ENCODE data around the gene RAMP1.

The RAMP1 gene

DNA sequence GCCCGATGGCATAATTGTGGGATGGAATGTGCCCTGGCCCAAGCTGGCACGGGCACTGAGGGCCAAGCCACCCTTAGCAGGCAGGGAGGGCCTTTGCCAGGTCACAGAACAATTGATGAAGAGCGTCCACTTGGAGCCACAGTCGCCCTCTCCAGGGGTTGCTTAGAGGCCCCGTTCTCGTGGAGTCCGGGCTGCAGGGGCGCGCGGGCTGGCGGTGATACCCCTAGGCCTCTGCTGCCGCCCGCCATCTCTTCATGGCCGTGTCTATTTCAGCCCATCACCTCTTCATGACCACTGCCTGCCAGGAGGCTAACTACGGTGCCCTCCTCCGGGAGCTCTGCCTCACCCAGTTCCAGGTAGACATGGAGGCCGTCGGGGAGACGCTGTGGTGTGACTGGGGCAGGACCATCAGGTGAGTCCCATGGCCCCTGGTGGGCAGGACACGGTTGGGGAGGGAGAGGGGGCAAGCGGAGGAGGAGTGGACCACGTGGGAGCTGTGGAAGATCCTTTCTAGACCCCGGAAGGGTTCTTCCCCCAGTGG is 17.6 kb downstream of the RAMP1 start:
- no peak for DNase-seq

DNA sequence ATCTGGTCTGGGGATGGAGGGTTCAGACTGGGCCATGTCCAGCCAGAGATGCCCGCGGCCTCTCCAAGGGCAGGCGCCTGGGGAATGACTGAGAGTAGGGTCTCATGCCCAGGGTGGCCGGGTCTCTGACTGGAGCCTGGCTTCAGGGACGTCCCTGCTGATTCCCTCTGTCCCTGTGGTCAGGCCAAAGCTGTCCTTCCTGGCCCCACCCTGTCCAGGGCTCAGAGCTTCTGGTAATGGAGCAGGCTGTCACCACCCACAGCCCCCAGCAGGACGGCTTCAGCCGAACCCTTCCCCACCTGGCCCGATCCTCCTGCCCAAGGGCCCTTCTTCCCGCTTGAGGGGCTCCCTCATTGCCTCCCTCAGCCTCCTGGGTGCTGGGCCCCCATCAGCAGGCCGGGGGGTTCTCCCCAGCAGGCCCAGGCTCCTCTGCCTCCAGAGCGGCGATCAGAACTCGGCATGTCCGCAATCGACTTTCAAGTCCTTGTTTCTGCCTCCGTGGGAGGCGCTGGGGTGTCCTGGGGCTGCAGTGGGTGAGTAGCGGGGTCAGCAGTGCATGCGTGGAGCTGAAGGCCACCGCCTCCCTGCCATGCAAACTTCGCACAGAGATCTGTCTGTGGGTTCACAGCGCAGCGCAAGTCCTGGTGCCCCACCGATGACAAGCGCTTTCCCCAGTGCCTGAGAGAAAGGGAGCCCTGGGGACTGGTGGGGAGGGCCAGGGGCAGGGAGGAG is 18.3 kb downstream of the RAMP1 start:
- DNase-seq, result no peak

DNA sequence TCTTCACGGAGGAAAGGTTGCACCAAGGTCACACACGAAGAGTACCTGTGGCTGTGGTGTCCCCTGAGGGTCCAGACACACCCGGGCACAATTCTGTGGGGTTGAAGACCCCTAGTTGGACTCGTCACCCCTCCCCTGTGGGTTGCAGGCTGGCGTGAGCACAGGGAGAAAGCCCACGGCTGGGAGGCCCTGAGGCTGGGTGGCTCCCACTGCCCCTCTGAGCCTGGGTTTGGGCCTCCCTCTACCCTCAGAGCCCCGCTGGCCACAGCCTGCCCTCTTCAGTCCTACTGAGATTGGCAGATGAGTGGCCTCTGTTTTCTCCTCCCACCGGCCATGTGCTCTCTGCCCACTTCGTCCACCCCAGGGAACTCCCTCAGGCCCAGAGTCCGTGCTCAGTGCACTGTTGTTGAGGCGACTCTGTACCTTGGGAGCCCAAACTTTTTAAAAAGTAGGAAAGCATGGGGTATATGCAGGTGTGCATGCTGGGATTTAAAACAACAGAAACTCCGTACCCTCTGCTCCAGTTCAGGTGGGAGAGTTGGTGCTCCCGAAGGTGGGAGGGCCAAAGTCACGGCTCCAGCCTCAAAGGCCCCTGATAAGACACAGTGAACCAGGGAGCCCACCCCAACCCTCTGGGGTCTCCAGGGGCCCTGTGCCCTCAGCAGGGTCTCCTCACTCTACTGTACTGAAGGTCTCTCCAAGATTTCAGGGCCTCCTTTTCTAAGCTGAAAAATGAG is 19.1 kb downstream of the RAMP1 start:
- no peak for DNase-seq

DNA sequence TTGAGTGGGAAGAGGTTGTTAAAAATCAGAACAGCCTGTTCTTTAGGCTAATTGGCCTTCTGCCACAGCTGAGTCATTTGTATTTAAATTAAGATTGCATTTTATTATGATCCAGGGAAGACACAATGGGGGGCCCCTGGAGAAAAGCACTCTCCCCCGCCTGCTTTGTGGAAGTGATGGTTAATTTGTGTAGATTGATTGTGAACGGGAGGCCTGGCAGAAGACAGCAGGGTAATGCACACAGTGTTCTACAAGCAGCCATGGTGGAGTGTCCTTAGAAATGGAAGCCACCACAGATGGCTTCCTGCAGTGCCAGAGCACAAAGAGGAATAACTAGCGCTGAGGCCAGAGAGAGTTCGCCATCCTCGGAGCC is 19.6 kb downstream of the RAMP1 start:
- peak; percentile 64 for DNase-seq

DNA sequence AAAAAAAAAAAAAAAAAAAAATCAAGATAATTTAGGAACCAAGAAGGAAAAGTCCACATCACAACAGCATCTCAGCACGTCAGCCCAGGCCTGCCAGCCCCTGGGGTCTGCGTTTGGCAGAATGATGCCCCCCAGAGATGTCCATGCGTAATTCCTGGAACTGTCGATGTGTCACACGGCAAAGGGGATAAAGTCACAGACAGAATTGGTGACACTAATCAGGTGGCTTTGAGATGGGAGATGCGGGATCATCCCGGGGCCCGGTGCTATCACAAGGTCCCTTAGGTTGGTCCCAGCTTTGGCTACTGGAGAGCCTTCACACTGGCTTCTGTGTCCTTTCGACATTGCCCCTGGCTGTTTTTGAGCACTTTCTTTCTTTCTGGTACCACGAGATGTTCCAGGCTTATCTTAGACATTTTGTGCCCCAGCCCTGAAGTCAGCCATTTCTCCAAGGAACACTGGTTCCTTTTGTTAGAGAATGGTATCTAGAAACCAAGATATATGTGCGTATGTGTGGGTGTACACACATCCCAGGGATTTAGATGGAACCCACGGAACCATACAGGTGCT is 20.7 kb downstream of the RAMP1 start:
- DNase-seq, result no peak

DNA sequence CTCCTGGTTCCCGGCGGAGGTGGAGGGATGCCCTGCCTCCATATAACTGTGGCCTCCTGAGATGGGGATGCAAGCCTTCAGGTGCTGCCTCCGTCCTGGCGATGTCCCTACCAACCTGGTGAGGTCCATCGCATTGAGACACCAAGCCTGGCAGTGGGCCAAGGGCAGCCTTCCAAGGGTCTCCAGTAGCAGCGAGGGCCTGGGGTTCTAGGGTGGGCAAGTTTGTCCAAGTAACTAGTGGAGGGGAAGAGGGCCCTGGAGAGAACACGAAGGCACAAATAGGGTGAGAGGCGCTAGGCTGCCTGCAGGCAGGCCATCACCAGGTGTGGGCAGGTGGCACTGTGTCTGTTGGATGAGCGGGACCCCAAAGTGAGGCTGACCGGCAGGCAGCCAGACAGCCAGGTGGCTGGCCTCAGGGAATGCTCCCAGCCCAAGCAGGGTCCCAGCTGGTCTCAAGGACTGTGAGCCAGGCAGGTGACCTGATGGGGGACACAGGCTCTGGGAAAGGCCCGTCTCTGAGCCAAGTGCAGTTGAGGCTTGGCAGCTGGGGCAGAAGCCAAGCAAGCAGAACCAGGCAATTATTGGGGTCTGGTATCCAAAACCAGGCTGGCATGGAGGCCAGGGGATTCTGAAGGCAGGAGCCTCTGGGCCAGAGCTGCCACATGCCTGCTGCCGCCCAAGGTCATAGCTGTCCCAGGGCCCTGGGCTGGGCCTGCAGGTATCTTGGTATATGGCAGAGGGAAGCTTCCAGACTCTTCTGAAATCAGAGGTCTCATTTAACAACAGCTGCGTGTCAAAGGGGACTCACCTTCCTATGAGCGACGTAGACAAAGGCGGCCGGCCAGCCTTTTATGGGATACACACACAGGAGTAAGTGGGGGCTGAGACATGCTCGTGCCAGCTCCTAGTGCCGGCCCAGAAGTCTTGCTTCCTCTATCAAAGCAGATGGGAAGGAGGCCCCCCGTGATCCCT is 23.4 kb downstream of the RAMP1 start:
- no peak for DNase-seq

DNA sequence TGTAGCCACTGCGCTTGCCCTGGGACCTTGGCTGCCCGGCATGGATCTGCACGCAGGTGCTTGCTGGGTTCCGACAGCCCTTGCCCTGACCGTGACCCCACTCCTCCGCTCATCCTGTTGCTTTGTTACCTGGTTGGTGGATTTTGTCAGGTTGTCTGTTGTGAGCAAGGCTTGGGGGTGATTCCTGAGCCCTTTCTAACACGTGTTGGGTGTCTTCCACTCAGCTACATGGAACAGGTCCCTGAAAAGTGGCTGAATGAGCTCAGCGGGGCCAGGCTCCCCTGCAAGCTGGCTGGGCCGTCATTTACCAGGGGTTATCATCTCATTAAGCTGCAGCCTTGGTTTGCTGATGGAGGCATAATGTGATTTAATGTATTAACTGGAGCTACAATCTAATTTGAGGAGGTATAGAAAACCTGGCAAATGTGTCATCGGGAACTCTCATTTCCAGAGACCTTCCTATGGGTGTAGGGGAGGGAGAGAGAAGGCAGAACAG is 24.6 kb downstream of the RAMP1 start:
- no peak for DNase-seq

DNA sequence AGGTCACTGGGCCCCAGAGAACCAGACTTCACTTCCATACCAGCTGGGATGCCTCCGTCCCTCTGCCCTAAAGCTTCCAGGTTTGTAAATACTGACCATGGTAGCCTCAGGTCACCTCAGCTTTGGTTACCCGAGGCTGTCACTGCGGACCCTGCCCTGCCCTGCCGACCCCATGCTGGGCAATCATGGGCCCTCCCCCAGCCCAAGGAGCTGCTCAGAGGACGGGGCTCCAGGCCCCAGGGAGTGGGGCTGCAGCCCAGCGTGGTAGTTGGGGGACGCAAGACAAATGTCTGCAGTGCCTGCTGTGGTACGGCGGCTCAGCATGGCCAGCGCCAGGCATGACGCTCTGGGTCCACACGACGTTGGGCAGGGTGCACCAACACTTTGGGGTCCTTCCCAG is 25.3 kb downstream of the RAMP1 start:
- DNase-seq, result no peak

DNA sequence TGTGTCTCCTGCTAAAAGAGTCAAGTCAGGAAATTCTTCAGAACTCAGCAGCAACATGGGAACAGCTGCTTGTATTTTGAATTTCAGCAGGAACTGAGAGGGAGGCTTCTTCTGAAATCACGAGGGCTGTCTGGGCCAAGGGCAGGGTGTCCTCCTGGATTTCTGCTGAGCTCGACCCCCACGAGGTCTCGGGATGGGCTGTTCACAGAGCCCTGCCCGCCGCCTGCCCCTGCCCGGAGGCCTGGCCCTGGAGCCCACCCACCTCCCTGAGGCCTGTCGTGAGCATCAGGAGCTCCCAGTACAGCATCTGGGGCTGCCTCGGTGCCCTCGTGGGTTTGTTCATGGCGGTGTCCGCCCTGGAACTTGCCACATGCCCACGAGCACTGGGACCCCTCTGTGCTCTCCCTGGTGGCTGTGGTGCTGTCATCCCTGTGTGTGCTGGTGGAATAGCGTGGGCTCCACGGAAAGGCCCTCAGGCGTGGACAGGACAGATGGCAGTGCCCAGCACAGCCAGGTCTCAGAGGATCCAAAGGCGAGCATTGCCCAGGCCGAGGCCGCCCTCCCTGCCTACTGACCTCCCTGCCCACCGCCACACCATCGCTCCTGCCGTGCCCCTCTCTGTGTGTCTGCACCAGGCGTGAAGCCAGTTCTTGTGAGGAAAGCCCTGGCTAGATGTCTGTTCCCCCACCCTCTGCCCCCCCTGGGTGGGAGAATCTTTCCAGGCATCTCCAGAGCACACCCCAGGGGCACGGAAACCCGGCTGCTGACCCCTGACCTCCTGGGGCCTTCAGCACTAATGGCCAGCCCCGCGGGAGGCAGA is 25.9 kb downstream of the RAMP1 start:
- DNase-seq, result no peak

DNA sequence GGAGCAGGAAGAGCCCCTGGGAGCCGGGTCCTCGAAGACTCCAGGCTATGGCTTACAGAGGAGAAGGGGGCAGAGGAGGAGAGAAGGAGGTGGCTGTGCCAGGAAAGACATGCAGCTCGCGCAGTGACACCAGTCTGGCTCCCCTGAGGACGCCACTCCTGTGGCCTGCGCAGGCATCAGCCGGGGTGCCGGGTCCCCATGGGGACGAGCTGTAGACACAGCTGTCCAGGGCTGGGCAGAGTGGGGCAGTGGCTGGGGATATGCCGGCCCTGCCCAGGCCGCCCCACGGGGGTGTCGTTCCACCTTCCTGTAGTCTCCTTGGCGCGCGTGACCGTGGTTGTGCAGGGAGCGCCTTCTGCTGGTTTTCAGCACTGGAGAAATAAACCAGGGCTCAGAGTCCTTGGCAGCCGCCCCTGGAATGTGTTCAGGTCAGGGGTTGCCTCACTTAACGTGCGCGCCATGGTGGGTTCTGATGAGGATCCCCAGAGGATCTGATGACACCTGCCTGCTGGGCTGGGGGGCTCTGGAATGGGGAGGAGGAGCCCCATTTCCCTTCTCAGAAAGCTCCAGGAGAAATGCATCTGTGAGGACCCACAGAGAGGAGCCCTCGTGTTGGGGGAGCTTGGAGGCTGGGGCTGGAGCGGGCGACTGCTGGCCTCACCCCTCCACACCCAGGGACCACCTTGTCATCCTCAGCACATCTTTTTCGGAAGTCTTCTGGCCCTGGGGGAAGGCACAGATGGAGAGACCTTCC is 26.7 kb downstream of the RAMP1 start:
- DNase-seq, result peak; percentile 16

DNA sequence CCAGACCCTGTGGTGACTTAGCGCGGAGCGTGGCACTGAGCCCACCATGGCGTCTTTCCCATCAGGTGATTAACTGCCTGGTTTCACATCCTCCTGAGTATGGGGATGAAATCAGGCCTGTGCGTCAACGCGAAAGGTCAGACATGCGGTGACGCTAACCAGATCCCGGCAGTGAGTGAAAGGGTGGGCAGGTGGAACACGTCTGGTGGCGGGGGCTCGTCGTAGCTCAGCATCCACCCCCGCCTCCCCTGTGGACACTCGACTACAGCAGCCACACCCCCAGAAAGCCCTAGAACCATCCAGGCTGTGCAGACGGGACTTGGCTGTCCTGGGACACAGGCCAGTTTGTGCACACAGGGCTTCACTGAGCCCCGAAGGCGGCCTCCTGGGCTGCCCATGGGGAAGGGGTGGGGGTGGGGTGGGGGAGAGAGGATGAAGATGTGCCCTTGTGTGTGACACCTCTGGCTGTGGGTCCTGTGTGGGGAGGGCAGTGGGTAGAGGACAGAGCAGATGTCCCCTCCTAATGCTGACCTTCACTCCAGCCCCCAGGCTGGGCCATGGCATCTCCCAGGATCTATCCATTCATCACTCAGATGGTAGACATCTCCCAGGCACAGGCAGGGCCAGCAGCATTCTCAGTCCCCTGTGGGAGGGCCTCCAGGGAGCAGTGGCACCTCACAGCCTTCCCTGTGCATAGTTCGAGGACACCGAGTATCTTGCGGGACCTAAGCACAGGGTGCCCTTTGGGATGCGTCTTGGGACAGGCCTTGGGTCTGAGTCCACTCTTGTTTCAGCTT is 27.5 kb downstream of the RAMP1 start:
- peak; percentile 64 for DNase-seq

DNA sequence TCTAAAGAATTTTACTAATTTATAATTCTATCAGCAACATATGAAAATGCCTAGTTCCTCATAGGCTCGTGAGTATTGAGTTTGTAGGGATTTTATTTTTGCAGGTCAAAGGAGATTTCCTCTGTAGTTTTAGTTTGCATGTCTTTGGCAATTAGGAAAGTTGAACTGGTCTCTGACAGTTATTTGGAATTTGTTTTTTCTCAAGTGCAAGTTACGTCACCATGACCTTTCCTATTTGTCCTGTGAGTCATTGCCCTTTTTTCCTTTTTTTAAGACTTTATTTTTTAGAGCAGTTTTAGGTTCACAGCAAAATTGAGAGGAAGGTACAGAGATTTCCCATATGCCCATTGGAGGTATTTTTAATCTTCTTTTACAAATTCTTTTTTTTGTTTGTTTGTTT is 29.0 kb downstream of the RAMP1 start:
- peak; percentile 17 for DNase-seq

DNA sequence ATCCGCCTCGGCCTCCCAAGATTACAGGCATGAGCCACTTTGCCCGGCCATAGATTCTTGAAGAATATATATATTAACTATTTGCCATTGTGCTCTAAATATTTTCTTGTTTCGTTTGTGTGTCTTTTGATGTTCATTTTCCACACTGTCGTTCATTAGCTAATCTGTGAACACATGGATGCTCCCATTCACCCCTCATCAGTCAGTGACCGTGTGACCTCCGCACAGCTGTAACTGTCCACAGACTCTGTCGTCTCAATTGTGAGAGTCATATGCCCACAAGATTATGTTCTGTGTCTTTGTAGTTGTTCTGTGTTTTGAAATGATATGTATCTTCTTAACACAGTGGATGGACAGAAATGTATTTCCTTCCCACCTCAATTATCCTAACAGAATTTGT is 29.6 kb downstream of the RAMP1 start:
- DNase-seq, result no peak

DNA sequence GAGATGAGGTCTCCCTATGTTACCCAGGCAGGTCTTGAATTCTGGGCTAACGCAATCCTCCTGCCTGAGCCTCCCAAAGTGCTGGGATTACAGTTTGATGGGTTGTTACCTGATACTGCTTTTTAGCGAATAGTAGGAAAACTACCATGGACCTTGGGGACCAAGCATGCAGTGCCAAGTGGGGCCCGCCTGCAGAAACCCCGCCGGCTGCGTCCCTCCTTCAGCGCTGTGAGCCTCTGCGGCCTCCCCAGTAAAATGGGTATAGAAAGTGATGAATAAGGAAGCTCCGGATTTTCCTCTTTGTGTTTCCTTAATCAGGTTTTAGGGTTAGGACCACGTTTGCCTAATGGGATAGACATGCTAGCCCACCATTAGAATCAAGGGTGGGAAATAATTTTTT is 30.4 kb downstream of the RAMP1 start:
- no peak for DNase-seq

DNA sequence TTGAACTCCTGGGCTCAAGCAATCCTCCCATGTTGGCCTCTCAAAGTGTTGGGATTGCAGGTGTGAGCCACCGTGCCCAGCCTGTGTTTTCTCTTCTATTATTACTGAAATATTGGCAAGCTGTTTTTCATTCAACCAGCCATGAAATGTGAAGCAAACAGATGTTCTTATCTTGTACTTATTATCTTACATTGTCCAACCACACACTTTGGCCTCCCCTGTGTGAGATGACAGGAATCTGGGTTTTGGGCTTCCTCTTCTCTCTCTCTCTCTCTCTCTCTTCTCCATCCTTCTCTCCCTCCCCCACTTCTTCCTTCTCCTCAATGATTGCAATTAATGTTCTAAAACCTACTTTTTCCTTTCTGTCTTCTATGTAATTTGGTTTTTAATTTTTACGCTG is 33.1 kb downstream of the RAMP1 start:
- DNase-seq, result no peak

DNA sequence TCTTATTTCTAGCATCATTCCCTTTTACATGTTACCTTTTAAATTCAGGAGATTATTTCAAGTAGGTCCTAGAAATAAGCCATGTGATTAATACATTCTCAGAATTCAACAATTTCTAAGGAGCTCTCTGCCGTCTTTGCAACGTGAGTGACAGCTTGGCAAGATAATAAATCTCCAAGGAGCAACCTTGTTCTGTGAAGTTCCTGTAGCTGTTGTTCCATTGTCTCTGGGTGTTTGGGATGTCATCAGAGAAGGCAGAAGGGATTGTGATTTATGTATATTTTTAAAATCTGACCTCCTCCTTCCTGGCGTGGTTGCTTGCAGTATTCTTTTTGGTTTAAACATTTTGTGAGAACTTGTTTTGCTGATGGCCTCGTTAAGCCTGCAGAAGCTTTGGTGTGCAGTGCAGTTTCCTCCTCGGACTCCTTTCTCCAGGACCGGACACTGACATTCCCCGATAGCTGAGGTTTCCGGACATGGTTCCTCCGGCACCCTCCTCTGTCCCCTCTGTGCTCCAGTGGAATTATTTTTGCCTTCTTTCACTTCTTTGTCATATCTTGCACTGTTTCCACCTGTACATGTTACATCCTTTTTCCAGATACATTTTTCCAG is 33.7 kb downstream of the RAMP1 start:
- no peak for DNase-seq

DNA sequence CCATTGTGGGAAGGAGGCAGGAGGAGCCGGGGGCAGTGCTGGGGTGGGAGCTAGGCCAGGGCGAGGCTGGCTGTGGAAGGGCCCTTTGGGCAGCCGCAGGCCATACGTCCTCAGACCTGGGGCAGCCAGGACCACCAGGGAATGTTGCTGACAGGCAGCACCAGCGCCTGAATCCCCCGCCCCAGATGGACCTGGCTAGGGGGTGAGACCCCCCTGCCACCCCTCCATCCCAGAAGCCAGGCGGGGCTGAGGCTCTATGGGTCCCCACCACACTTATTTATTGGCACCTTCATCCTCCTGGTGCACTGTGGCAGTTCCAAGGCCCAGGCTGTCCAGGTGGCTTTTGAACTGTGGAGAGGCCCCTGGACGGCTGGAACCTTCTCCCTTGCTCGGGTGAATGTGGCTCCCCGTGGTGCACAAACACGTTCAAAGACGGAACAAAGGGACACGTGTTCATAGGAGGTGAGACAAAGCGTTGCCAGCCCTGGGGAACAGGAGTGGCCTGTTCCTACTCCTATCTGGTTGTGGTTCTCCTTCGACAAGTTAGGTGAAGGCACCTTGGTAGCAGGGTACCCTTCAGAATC is 35.1 kb downstream of the RAMP1 start:
- DNase-seq, result no peak

DNA sequence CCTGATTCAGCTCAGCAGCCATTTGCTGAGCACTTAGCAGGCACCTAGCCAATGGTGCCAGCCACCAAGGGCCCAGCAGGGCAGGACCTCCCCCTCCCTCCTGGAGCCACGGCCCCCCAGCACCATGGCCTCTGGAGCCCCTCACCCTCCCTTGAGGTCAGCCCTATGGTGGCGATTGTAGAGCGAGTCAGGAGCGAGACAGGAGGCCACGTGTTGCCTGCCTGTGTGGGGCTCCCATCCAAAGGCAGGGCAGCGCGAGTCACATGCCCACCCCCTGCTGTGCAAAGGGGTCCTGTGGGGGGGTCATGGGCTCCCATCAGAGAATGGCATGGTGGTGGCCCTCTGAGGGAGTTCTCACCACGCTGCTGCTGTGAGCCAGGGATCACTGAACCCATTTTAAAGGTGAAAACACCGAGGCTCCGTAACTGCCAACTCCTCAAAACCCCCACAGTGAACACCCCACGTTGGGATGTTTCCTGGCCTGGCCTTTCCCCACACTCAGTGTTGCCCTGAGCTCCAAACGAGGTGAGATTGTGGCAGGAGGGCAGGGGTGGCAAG is 35.6 kb downstream of the RAMP1 start:
- DNase-seq, result no peak

Data from fibroblast of skin of abdomen (primary cell).